Body of pancreas (tissue), 4 donors: Measurements from ENCODE around the gene UXS1.

ENCODE experiments used
- CTCF ChIP-seq, 7 experiments: fragments of 450-650 bp in 4 of 7; fragments of 200-600 bp in 3 of 7; sonication (generic) in 3 of 7; IDR thresholded peaks; one replicate each; pipeline ENCODE4 v1.5.1; 2016 to 2019; ENCODE audit warnings: antibody characterized with exemption in 7 of 7
- POLR2A ChIP-seq, 3 donors: fragments of 450-650 bp; IDR thresholded peaks; one replicate each; pipeline ENCODE4 v1.6.1; 2016; ENCODE audit warnings: antibody characterized with exemption in 3 of 3, mild to moderate bottlenecking in 2 of 3

GRCh38 chr2:106165561-106165960 lies 28.5 kb downstream of the UXS1 start:
- no peak for TF ChIP-seq CTCF (IDR thresholded peaks at IDR 0.05)
- TF ChIP-seq POLR2A (IDR thresholded peaks at IDR 0.05): no peak
